SK-N-SH treated with all-trans-retinoic acid at 6 μM for 48 hours (cell line): ENCODE data around the gene GPX4.

Source experiments
- ATAC-seq: fragments of 200-7000 bp; cut with Tn5 transposase; 3 replicates; pipeline ENCODE4 v1.9.1; 2020; ENCODE audit warnings: mild to moderate bottlenecking, moderate library complexity
- ARNTL ChIP-seq: fragments of 450-650 bp; formaldehyde crosslinking; IDR thresholded peaks from 2 replicates; pipeline ENCODE4 v1.5.0; 2020; ENCODE audit warnings: low read depth, mild to moderate bottlenecking, moderate library complexity, borderline replicate concordance
- CSDC2 ChIP-seq: fragments of 250-450 bp; sonication (Bioruptor Pico); IDR thresholded peaks from 2 replicates; pipeline ENCODE4 v1.5.0; 2020; ENCODE audit warnings: mild to moderate bottlenecking, moderate library complexity
- ESRRG ChIP-seq: fragments of 250-450 bp; sonication (Bioruptor Pico); IDR thresholded peaks from 2 replicates; pipeline ENCODE4 v1.6.1; 2021; ENCODE audit warnings: mild to moderate bottlenecking
- ISL1 ChIP-seq: fragments of 250-450 bp; sonication (Bioruptor Pico); IDR thresholded peaks from 2 replicates; pipeline ENCODE4 v2.1.2; 2022; ENCODE audit warnings: mild to moderate bottlenecking, moderate library complexity
- OSR1 ChIP-seq: fragments of 250-450 bp; sonication (Bioruptor Pico); IDR thresholded peaks from 2 replicates; pipeline ENCODE4 v1.8.0; 2022; ENCODE audit warnings: moderate library complexity, mild to moderate bottlenecking, inconsistent platforms
- POU6F1 ChIP-seq: fragments of 250-450 bp; sonication (Bioruptor Pico); IDR thresholded peaks from 2 replicates; pipeline ENCODE4 v1.8.0; 2021; ENCODE audit warnings: low read depth, mild to moderate bottlenecking, moderate library complexity, borderline replicate concordance
- PPARA ChIP-seq: fragments of 250-450 bp; sonication (Bioruptor Pico); IDR thresholded peaks from 2 replicates; pipeline ENCODE4 v1.5.0; 2020; ENCODE audit warnings: mild to moderate bottlenecking, borderline replicate concordance
- RARB ChIP-seq: fragments of 250-450 bp; sonication (Bioruptor Pico); IDR thresholded peaks from 2 replicates; pipeline ENCODE4 v1.8.0; 2021; ENCODE audit warnings: mild to moderate bottlenecking, moderate library complexity
- TOX ChIP-seq: fragments of 250-450 bp; sonication (Bioruptor Pico); IDR thresholded peaks from 2 replicates; pipeline ENCODE4 v1.8.0; 2021; ENCODE audit warnings: mild to moderate bottlenecking, moderate library complexity, borderline replicate concordance
- ZC3H10 ChIP-seq: fragments of 250-450 bp; sonication (Bioruptor Pico); IDR thresholded peaks from 2 replicates; pipeline ENCODE4 v1.5.1; 2021; ENCODE audit warnings: mild to moderate bottlenecking, moderate library complexity
- ZFP3 ChIP-seq: fragments of 250-450 bp; sonication (Bioruptor Pico); IDR thresholded peaks from 2 replicates; pipeline ENCODE4 v1.5.0; 2020; ENCODE audit warnings: mild to moderate bottlenecking, moderate library complexity
- ZFP30 ChIP-seq: fragments of 450-650 bp; formaldehyde crosslinking; IDR thresholded peaks from 2 replicates; pipeline ENCODE4 v1.5.0; 2022; ENCODE audit warnings: mild to moderate bottlenecking, moderate library complexity
- ZNF70 ChIP-seq: fragments of 450-650 bp; formaldehyde crosslinking; IDR thresholded peaks from 2 replicates; pipeline ENCODE4 v1.5.0; 2020; ENCODE audit warnings: mild to moderate bottlenecking, moderate library complexity
- ZNF8 ChIP-seq: fragments of 450-650 bp; formaldehyde crosslinking; IDR thresholded peaks from 2 replicates; pipeline ENCODE4 v1.5.0; 2020; ENCODE audit warnings: mild to moderate bottlenecking, moderate library complexity
- TF ChIP-seq, protein P1 (sequence below): fragments of 250-450 bp; sonication (Bioruptor Pico); IDR thresholded peaks from 2 replicates; pipeline ENCODE4 v1.5.0; 2020; ENCODE audit warnings: mild to moderate bottlenecking, moderate library complexity
- TF ChIP-seq, protein P2 (sequence below): fragments of 250-450 bp; sonication (Bioruptor Pico); IDR thresholded peaks from 2 replicates; pipeline ENCODE4 v1.5.1; 2021; ENCODE audit warnings: mild to moderate bottlenecking, moderate library complexity
- TF ChIP-seq, protein P3 (sequence below): fragments of 250-450 bp; sonication (Bioruptor Pico); IDR thresholded peaks from 2 replicates; pipeline ENCODE4 v1.5.1; 2020; ENCODE audit warnings: low read depth, mild to moderate bottlenecking, moderate library complexity

The GPX4 gene

GRCh38 chr19:1061987-1062386 is 41.8 kb upstream of the GPX4 start:
- ATAC-seq: no peak
- TF ChIP-seq, protein P1, sequence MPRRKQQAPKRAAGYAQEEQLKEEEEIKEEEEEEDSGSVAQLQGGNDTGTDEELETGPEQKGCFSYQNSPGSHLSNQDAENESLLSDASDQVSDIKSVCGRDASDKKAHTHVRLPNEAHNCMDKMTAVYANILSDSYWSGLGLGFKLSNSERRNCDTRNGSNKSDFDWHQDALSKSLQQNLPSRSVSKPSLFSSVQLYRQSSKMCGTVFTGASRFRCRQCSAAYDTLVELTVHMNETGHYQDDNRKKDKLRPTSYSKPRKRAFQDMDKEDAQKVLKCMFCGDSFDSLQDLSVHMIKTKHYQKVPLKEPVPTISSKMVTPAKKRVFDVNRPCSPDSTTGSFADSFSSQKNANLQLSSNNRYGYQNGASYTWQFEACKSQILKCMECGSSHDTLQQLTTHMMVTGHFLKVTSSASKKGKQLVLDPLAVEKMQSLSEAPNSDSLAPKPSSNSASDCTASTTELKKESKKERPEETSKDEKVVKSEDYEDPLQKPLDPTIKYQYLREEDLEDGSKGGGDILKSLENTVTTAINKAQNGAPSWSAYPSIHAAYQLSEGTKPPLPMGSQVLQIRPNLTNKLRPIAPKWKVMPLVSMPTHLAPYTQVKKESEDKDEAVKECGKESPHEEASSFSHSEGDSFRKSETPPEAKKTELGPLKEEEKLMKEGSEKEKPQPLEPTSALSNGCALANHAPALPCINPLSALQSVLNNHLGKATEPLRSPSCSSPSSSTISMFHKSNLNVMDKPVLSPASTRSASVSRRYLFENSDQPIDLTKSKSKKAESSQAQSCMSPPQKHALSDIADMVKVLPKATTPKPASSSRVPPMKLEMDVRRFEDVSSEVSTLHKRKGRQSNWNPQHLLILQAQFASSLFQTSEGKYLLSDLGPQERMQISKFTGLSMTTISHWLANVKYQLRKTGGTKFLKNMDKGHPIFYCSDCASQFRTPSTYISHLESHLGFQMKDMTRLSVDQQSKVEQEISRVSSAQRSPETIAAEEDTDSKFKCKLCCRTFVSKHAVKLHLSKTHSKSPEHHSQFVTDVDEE (CRISPR knock-in tag): no peak
- TF ChIP-seq ISL1 (no peak), TOX (CRISPR knock-in tag) (no peak), CSDC2 (CRISPR knock-in tag) (no peak), ZNF8 (CRISPR knock-in tag) (no peak), ZC3H10 (no peak), ZNF70 (CRISPR knock-in tag) (no peak), ESRRG (CRISPR knock-in tag) (no peak), RARB (CRISPR knock-in tag) (no peak)
- TF ChIP-seq, protein P2, sequence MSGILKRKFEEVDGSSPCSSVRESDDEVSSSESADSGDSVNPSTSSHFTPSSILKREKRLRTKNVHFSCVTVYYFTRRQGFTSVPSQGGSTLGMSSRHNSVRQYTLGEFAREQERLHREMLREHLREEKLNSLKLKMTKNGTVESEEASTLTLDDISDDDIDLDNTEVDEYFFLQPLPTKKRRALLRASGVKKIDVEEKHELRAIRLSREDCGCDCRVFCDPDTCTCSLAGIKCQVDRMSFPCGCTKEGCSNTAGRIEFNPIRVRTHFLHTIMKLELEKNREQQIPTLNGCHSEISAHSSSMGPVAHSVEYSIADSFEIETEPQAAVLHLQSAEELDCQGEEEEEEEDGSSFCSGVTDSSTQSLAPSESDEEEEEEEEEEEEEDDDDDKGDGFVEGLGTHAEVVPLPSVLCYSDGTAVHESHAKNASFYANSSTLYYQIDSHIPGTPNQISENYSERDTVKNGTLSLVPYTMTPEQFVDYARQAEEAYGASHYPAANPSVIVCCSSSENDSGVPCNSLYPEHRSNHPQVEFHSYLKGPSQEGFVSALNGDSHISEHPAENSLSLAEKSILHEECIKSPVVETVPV (CRISPR knock-in tag): no peak

GRCh38 chr19:1062387-1063029 is 41.3 kb upstream of the GPX4 start:
- no peak for ATAC-seq
- no peak for TF ChIP-seq ARNTL (CRISPR knock-in tag)
- no peak for TF ChIP-seq PPARA (CRISPR knock-in tag)
- TF ChIP-seq, protein P3, sequence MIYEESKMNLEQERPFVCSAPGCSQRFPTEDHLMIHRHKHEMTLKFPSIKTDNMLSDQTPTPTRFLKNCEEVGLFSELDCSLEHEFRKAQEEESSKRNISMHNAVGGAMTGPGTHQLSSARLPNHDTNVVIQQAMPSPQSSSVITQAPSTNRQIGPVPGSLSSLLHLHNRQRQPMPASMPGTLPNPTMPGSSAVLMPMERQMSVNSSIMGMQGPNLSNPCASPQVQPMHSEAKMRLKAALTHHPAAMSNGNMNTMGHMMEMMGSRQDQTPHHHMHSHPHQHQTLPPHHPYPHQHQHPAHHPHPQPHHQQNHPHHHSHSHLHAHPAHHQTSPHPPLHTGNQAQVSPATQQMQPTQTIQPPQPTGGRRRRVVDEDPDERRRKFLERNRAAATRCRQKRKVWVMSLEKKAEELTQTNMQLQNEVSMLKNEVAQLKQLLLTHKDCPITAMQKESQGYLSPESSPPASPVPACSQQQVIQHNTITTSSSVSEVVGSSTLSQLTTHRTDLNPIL (CRISPR knock-in tag): no peak
- no peak for TF ChIP-seq CSDC2 (CRISPR knock-in tag)
- no peak for TF ChIP-seq ZFP30 (CRISPR knock-in tag)
- no peak for TF ChIP-seq ISL1
- TF ChIP-seq ESRRG (CRISPR knock-in tag): no peak
- no peak for TF ChIP-seq ZFP3 (CRISPR knock-in tag)
- TF ChIP-seq, protein P1 (CRISPR knock-in tag): no peak
- no peak for TF ChIP-seq TOX (CRISPR knock-in tag)
- no peak for TF ChIP-seq ZNF8 (CRISPR knock-in tag)
- TF ChIP-seq, all 23 proteins: peak for 0

DNA sequence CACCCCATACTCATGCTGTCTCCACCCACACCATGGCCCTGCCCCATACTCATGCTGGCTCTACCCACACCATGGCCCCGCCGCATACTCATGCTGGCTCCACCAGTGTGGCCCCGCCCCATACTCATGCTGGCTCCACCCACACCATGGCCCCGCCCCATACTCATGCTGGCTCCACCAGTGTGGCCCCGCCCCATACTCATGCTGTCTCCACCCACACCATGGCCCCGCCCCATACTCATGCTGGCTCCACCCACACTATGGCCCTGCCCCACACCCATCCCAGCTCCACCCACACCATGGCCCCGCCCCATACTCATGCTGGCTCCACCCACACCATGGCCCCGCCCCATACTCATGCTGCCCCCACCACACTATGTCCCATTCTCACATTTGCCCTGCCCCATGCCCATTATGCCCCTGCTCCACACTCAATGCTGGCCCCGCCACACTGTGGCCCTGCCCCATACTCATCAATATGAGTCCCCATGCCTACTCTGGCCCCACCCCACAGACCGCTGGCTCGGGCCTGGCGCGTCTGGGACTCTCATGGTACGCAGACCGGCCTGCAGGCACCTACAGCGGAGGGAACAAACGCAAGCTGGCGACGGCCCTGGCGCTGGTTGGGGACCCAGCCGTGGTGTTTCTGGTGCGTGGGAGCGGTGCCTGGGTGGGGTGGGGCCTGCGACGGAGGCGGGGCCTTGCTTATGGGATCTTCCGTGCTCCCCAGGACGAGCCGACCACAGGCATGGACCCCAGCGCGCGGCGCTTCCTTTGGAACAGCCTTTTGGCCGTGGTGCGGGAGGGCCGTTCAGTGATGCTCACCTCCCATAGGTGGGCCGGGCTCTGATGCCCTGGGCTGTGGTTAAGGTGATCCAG is 40.5 kb upstream of the GPX4 start:
- TF ChIP-seq ZC3H10: no peak
- TF ChIP-seq OSR1 (CRISPR knock-in tag): no peak
- no peak for TF ChIP-seq PPARA (CRISPR knock-in tag)
- TF ChIP-seq ZFP3 (CRISPR knock-in tag): no peak

DNA sequence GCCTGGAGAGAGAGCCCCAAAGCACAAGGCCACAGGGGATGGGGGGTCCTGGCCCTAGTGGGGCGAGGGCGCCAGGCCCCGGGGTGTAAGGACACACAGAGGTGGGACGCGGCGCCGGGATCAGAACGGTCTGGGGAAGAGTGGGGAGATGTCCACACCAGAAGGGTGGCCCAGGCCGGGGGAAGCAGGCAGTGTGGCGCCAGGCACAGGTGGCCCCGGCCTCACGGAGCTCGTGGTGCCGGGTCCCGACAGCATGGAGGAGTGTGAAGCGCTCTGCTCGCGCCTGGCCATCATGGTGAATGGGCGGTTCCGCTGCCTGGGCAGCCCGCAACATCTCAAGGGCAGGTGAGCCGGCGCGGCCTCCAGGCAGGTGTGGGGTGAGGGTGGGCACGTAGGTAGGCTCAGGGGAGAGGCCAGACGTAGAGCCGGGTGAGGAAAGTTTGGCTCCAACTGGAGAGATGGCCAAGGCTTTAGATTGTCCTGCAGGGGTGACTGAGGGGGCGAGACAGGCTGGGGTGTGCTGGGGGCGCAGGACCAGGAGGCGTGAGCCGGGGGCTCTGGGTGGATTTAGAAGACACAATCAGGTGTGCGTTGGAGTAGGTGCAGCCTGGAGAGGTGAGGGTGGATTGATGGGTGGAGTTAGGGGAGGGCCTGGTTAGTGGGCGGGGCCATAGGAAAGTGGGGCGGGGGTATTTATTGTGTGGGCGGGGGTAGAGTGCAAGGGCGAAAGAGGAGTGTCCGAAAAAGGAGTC is 39.7 kb upstream of the GPX4 start:
- TF ChIP-seq ZNF70 (CRISPR knock-in tag) (no peak), ZFP30 (CRISPR knock-in tag) (no peak), POU6F1 (no peak), ISL1 (no peak)
- no peak for ATAC-seq

More for the DNA sequence above, 40.5 kb upstream of the GPX4 start:
- ATAC-seq: no peak
